ENCODE data around the gene ZFAND6. TPM values are rescaled to one million over a fixed set of nuclear protein-coding genes. Genes with fewer than 3 reads are reported as not detected.
A peak's percentile ranks its signal among the peaks of the same experiment; 100 is the strongest.
"Not testable (repeated sequence)": the region's sequence is repeated elsewhere in the genome, so short reads cannot be mapped to it uniquely, and the experiment has no call there.

Gene ZFAND6
- total RNA-seq, 3 donors from 2014 or later (not counting 1 experiment from before 2014, with no cell fraction given) = 145 to 150 (median 148) TPM

DNA sequence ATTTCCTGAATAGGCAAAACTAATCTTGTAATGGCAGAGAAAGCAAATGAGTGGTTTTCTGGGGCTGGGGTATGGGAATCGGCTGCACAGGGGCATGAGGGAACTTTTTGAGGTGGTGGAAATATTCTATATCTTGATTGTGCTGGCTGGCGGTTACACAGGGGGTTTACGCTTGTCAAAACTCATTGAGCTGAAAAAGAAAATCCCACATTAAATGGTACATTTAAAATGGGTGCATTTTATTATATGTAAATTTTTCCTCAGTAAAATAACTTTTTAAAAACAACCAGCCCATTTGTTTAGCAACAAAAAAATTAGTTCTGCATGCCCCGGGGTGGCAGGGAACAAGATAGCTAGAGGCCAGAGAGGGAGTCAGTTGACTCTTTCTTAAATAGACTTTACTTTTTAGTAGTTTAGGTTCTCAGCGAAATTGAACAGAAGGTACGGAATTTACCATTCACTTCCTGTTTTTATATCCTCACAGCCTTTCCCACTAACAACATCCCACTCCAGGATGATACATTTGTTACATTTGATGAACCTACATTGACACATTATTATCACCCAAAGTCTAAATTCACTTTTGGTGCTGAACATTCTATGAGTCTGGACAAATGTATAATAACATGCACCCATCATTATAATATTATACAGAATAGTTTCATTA is 47.3 kb upstream of the ZFAND6 start:
- Histone ChIP-seq H3K36me3 (ENCODE audit: control insufficient read depth, insufficient read depth, low read length) (no peaks in the 10 kb centered on the region), H3K4me1 (ENCODE audit: control insufficient read depth, insufficient read depth, low read length) (no peaks in the 10 kb centered on the region), H3K4me3 (ENCODE audit: low read length) (no peak overlapping the region), H3K9me3 (ENCODE audit: control insufficient read depth, insufficient read depth, low read length) (no peaks in the 10 kb centered on the region), H3K27me3 (ENCODE audit: control insufficient read depth, insufficient read depth, low read length) (no peaks in the 10 kb centered on the region), H3K27ac (ENCODE audit: low read length) (no peak overlapping the region)
- Mint-ChIP-seq H3K27ac (no peak overlapping the region), H3K36me3 (no peaks in the 10 kb centered on the region), H3K9me3 (no peaks in the 10 kb centered on the region), H3K27me3 (ENCODE audit: low read depth in 2 of 2) (no peaks in the 10 kb centered on the region), H3K4me1 (no peaks in the 10 kb centered on the region), H3K4me3 (no peak overlapping the region)
- no peak for DNase-seq
- TF ChIP-seq, protein P1, sequence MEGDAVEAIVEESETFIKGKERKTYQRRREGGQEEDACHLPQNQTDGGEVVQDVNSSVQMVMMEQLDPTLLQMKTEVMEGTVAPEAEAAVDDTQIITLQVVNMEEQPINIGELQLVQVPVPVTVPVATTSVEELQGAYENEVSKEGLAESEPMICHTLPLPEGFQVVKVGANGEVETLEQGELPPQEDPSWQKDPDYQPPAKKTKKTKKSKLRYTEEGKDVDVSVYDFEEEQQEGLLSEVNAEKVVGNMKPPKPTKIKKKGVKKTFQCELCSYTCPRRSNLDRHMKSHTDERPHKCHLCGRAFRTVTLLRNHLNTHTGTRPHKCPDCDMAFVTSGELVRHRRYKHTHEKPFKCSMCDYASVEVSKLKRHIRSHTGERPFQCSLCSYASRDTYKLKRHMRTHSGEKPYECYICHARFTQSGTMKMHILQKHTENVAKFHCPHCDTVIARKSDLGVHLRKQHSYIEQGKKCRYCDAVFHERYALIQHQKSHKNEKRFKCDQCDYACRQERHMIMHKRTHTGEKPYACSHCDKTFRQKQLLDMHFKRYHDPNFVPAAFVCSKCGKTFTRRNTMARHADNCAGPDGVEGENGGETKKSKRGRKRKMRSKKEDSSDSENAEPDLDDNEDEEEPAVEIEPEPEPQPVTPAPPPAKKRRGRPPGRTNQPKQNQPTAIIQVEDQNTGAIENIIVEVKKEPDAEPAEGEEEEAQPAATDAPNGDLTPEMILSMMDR (IDR thresholded peaks at IDR 0.05) = no peak
- no peak for ATAC-seq
- 75% methylated on average over 4 of the region's 6 CpGs for WGBS (ENCODE audit: insufficient coverage)
- intact Hi-C loops (cut with micrococcal nuclease) = no loop called here

DNA sequence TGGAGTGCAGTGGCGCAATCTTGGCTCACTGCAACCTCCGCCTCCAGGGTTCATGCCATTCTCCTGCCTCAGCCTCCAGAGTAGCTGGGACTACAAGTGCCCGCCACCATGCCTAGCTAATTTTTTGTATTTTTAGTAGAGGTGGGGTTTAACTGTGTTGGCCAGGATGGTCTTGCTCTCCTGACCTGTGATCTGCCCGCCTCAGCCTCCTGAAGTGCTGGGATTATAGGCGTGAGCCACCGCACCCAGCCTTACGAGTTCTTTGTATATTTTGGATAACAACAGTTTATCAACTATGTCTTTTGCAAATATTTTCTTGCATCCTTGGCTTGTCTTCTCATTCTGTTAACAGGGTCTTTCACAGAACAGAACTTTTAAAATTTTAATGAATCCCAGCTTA is 45.3 kb upstream of the ZFAND6 start:
- H3K9me3 Mint-ChIP-seq; H3K36me3 ChIP-seq (ENCODE audit: control insufficient read depth, insufficient read depth, low read length); H3K36me3 Mint-ChIP-seq; ATAC-seq; H3K27me3 Mint-ChIP-seq (ENCODE audit: low read depth in 2 of 2); H3K27me3 ChIP-seq (ENCODE audit: control insufficient read depth, insufficient read depth, low read length); H3K4me1 ChIP-seq (ENCODE audit: control insufficient read depth, insufficient read depth, low read length); H3K4me1 Mint-ChIP-seq; H3K27ac Mint-ChIP-seq; DNase-seq; H3K27ac ChIP-seq (ENCODE audit: low read length); H3K4me3 ChIP-seq (ENCODE audit: low read length); H3K9me3 ChIP-seq (ENCODE audit: control insufficient read depth, insufficient read depth, low read length); H3K4me3 Mint-ChIP-seq; intact Hi-C loops (cut with micrococcal nuclease): not testable (repeated sequence)
- 99% methylated on average over 7 of the region's 7 CpGs for WGBS (ENCODE audit: insufficient coverage)

DNA sequence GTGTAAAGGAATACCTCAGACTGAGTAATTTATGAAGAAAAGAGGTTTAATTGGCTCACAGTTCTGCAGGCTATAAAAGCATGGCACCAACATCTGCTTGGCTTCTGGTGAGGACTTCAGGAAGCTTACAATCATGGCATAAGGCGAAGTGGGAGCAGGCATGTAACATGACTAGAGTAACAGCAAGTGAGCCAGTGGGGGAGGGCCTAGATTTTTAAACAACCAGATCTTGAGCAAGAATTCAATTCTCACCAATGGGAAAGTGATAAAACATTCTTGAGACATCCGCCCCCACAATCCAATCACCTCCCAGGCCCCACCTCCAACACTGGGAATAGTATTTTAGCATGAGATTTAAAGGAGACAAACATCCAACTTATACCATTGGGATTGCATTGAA is 44.3 kb upstream of the ZFAND6 start:
- Histone ChIP-seq H3K4me1 (ENCODE audit: control insufficient read depth, insufficient read depth, low read length) (no peaks in the 10 kb centered on the region), H3K27me3 (ENCODE audit: control insufficient read depth, insufficient read depth, low read length) (no peaks in the 10 kb centered on the region), H3K27ac (ENCODE audit: low read length) (no peak overlapping the region), H3K36me3 (ENCODE audit: control insufficient read depth, insufficient read depth, low read length) (no peaks in the 10 kb centered on the region), H3K9me3 (ENCODE audit: control insufficient read depth, insufficient read depth, low read length) (no peaks in the 10 kb centered on the region), H3K4me3 (ENCODE audit: low read length) (no peak overlapping the region)
- Mint-ChIP-seq H3K27ac (no peak overlapping the region), H3K4me3 (no peak overlapping the region), H3K9me3 (no peaks in the 10 kb centered on the region), H3K36me3 (no peaks in the 10 kb centered on the region), H3K27me3 (ENCODE audit: low read depth in 2 of 2) (peaks cover 0 to under 1% of the 10 kb centered on the region in 2 donors), H3K4me1 (peaks cover 0 to 7% of the 10 kb centered on the region in 2 donors)
- no peak for DNase-seq
- WGBS (ENCODE audit: insufficient coverage) = 100% methylated on average over 1 of the region's 2 CpGs
- intact Hi-C loops (cut with micrococcal nuclease) = no loop called here
- no peak for ATAC-seq
- TF ChIP-seq, protein P1 (IDR thresholded peaks at IDR 0.05) = no peak

DNA sequence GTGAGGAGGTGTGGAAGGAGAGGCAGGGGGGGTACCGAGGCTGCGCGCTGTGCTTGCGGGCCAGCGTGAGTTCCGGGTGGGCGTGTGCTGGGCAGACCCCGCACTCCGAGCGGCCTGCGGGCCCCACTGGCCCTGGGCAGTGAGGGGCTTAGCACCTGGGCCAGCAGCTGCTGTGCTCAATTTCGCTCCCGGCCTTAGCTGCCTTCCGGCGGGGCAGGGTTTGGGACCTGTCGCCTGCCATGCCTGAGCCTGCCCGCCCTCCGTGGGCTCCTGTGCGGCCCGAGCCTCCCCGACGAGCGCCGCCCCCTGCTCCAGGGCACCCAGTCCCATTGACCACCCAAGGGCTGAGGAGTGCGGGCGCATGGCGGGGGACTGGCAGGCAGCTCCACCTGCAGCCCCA is 43.0 kb upstream of the ZFAND6 start:
- H3K27ac Mint-ChIP-seq; intact Hi-C loops (cut with micrococcal nuclease); H3K36me3 Mint-ChIP-seq; H3K4me3 Mint-ChIP-seq; H3K4me1 Mint-ChIP-seq; DNase-seq; H3K4me1 ChIP-seq (ENCODE audit: control insufficient read depth, insufficient read depth, low read length); H3K27me3 Mint-ChIP-seq (ENCODE audit: low read depth in 2 of 2); H3K9me3 Mint-ChIP-seq; H3K9me3 ChIP-seq (ENCODE audit: control insufficient read depth, insufficient read depth, low read length); H3K36me3 ChIP-seq (ENCODE audit: control insufficient read depth, insufficient read depth, low read length); H3K27ac ChIP-seq (ENCODE audit: low read length); H3K4me3 ChIP-seq (ENCODE audit: low read length); H3K27me3 ChIP-seq (ENCODE audit: control insufficient read depth, insufficient read depth, low read length); ATAC-seq: not testable (repeated sequence)
- 97% methylated on average over 27 of the region's 27 CpGs for WGBS (ENCODE audit: insufficient coverage)

DNA sequence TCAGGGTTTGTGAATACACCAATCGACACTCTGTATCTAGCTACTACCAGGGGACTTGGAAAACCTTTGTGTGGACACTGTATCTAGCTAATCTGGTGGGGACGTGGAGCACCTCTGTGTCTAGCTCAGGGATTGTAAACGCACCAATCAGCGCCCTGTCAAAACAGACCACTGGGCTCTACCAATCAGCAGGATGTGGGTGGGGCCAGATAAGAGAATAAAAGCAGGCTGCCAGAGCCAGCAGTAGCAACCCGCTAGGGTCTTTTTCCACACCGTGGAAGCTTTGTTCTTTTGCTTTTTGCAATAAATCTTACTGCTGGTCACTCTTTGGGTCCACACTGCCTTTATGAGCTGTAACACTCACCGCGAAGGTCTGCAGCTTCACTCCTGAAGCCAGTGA is 42.3 kb upstream of the ZFAND6 start:
- H3K9me3 Mint-ChIP-seq; H3K4me1 ChIP-seq (ENCODE audit: control insufficient read depth, insufficient read depth, low read length); DNase-seq; ATAC-seq; H3K9me3 ChIP-seq (ENCODE audit: control insufficient read depth, insufficient read depth, low read length); H3K36me3 Mint-ChIP-seq; H3K4me1 Mint-ChIP-seq; H3K36me3 ChIP-seq (ENCODE audit: control insufficient read depth, insufficient read depth, low read length); intact Hi-C loops (cut with micrococcal nuclease); H3K27me3 ChIP-seq (ENCODE audit: control insufficient read depth, insufficient read depth, low read length); H3K27me3 Mint-ChIP-seq (ENCODE audit: low read depth in 2 of 2): not testable (repeated sequence)
- Histone ChIP-seq H3K4me3 (ENCODE audit: low read length) (peak overlapping the region; percentile 23), H3K27ac (ENCODE audit: low read length) (peak overlapping the region; percentile 59)
- peak overlapping the region; percentile 37 for H3K4me3 Mint-ChIP-seq
- 77% methylated on average over 8 of the region's 8 CpGs for WGBS (ENCODE audit: insufficient coverage)
- H3K27ac Mint-ChIP-seq = peak overlapping the region in 1 of 2 donors; percentile 76
